Upper lobe of right lung (tissue), 1 donor: ENCODE data around the gene BZW1. TPM values are rescaled to one million over a fixed set of nuclear protein-coding genes. Genes with fewer than 3 reads are reported as not detected.

ENCODE experiments used
- ATAC-seq: fragments of 200-7000 bp; cut with Tn5 transposase; one replicate; pipeline ENCODE4 v1.9.1; 2020; ENCODE audit warnings: mild to moderate bottlenecking, moderate library complexity
- DNase-seq: peaks from one replicate; pipeline ENCODE4 v3.0.0-alpha.2; 2020
- H3K27ac ChIP-seq: fragments of 200-600 bp; one replicate; pipeline ENCODE4 v1.8.0; 2022
- H3K27me3 ChIP-seq: fragments of 200-600 bp; one replicate; pipeline ENCODE4 v1.8.0; 2022; ENCODE audit warnings: mild to moderate bottlenecking
- H3K36me3 ChIP-seq: fragments of 200-600 bp; one replicate; pipeline ENCODE4 v1.8.0; 2022
- H3K4me1 ChIP-seq: fragments of 200-600 bp; one replicate; pipeline ENCODE4 v1.8.0; 2022
- H3K4me3 ChIP-seq: fragments of 200-600 bp; one replicate; pipeline ENCODE4 v1.8.0; 2022; ENCODE audit warnings: mild to moderate bottlenecking
- H3K9me3 ChIP-seq: fragments of 200-600 bp; one replicate; pipeline ENCODE4 v1.8.0; 2022
- CTCF ChIP-seq: fragments of 200-600 bp; IDR thresholded peaks from one replicate; pipeline ENCODE4 v1.8.0; 2022; ENCODE audit warnings: antibody characterized with exemption
- intact Hi-C: fragments of 100-400 bp; cut with DNase I; formaldehyde crosslinking; loops from one replicate; pipeline ENCODE4 v1.11.0; 2022
- long read RNA-seq: library from polyadenylated mRNA; unstranded; transcript quantifications from one replicate; pipeline ENCODE4 v2.0.0, GENCODE V29; 2021
- total RNA-seq: library from RNA; stranded (reverse); fragmentation: NEBNext Ultra II Directional; extraction: Animal tissue kit (Norgen Biotek cat#: 25700); gene quantifications from one replicate; pipeline ENCODE4 v1.2.1, GENCODE V29; 2021
- donor health status: DM: no; HTN: yes; CAD: no; lungs with severe emphysema.

Gene BZW1
- total RNA-seq: 158 TPM
- long read RNA-seq, full-length matches to known transcripts: 134 of 161 reads
- long read RNA-seq, partial matches to known transcripts: 7 of 161 reads
- long read RNA-seq, other reads (novel, unspliced or antisense): 20 of 161 reads

GRCh38 chr2:200811333-200812121 lies at the start of gene BZW1:
TSS of gene BZW1 (plus strand) at chr2:200811910. CDS start at chr2:200813218, 1,308 bp downstream.
- intact Hi-C loops: no loop called here
- TF ChIP-seq CTCF: no peak
- peaks cover 36% of the 10 kb centered on the region for H3K36me3 ChIP-seq
- H3K4me1 ChIP-seq: peaks cover 32% of the 10 kb centered on the region
- peak within 1 kb of the TSS; percentile 99 for H3K27ac ChIP-seq
- DNase-seq (peak; percentile 97), ATAC-seq (peak; percentile 93)
- peak within 1 kb of the TSS; percentile 96 for H3K4me3 ChIP-seq
- H3K9me3 ChIP-seq: no peaks in the 10 kb centered on the region
- no peaks in the 10 kb centered on the region for H3K27me3 ChIP-seq

GRCh38 chr2:200762127-200762526 lies 49.6 kb upstream of the BZW1 start:
- no peak for DNase-seq
- no peak for TF ChIP-seq CTCF
- no peak for ATAC-seq
- intact Hi-C loops: no loop called here
- H3K27me3 ChIP-seq: no peaks in the 10 kb centered on the region
- H3K4me1 ChIP-seq: no peaks in the 10 kb centered on the region
- H3K9me3 ChIP-seq: no peaks in the 10 kb centered on the region
- no peak overlapping the region for H3K27ac ChIP-seq
- no peak overlapping the region for H3K4me3 ChIP-seq
- no peaks in the 10 kb centered on the region for H3K36me3 ChIP-seq

GRCh38 chr2:200763422-200763821 lies 48.3 kb upstream of the BZW1 start:
- intact Hi-C loops: no loop called here
- Histone ChIP-seq H3K4me3 (no peak overlapping the region), H3K9me3 (no peaks in the 10 kb centered on the region), H3K4me1 (no peaks in the 10 kb centered on the region), H3K27me3 (no peaks in the 10 kb centered on the region), H3K36me3 (no peaks in the 10 kb centered on the region), H3K27ac (no peak overlapping the region)
- DNase-seq (no peak), ATAC-seq (no peak)
- no peak for TF ChIP-seq CTCF

GRCh38 chr2:200765139-200765951 lies 46.4 kb upstream of the BZW1 start:
- no peak for ATAC-seq
- Histone ChIP-seq H3K4me3 (no peak overlapping the region), H3K27me3 (no peaks in the 10 kb centered on the region), H3K9me3 (no peaks in the 10 kb centered on the region), H3K4me1 (no peaks in the 10 kb centered on the region), H3K27ac (no peak overlapping the region), H3K36me3 (no peaks in the 10 kb centered on the region)
- TF ChIP-seq CTCF: no peak
- intact Hi-C loops: no loop called here
- DNase-seq: no peak

- no peak overlapping the region for H3K27ac ChIP-seq
- no peaks in the 10 kb centered on the region for H3K27me3 ChIP-seq
- no peak for ATAC-seq
- no peak overlapping the region for H3K4me3 ChIP-seq
- H3K36me3 ChIP-seq: no peaks in the 10 kb centered on the region
- no peaks in the 10 kb centered on the region for H3K4me1 ChIP-seq
- intact Hi-C loops: no loop called here
- DNase-seq: no peak
- no peaks in the 10 kb centered on the region for H3K9me3 ChIP-seq
- no peak for TF ChIP-seq CTCF
Observed at GRCh38 chr2:200765995-200766660, 45.6 kb upstream of the BZW1 start.
